ENCODE measurements around the gene ADIPOQ. TPM values are rescaled to one million over a fixed set of nuclear protein-coding genes. Genes with fewer than 3 reads are reported as not detected.
"Not testable (repeated sequence)": the region's sequence is repeated elsewhere in the genome, so short reads cannot be mapped to it uniquely, and the experiment has no call there.

Gene ADIPOQ
- total and polyA plus RNA-seq, 9 donors, result 1.1 to 6.0 TPM; not detected in 7

- no peaks in the 10 kb centered on the region for H3K4me1 ChIP-seq (ENCODE audit: insufficient read depth)
- intact Hi-C loops (cut with DNase I), result no loop called here
- H3K9me3 ChIP-seq, result no peaks in the 10 kb centered on the region
- no peak for DNase-seq
- WGBS, 3 donors, result 52 to 72% (median 62%) methylated on average over 5 of the region's 5 CpGs
- TF ChIP-seq EP300 (IDR thresholded peaks at IDR 0.05) (no peak), POLR2A (IDR thresholded peaks at IDR 0.05) (no peak), CTCF (IDR thresholded peaks at IDR 0.05) (no peak)
- no peaks in the 10 kb centered on the region for H3K36me3 ChIP-seq
- no peak overlapping the region for H3K27ac ChIP-seq
- H3K27me3 ChIP-seq, result no peaks in the 10 kb centered on the region
- no peak overlapping the region for H3K4me3 ChIP-seq
These were observed 28.1 kb downstream of the ADIPOQ start for GRCh38 chr3:186870421-186871201.

GRCh38 chr3:186871403-186871924, 29.0 kb downstream of the ADIPOQ start:
- Histone ChIP-seq H3K36me3 (no peaks in the 10 kb centered on the region), H3K27me3 (no peaks in the 10 kb centered on the region), H3K4me1 (ENCODE audit: insufficient read depth) (no peaks in the 10 kb centered on the region), H3K4me3 (no peak overlapping the region), H3K9me3 (no peaks in the 10 kb centered on the region), H3K27ac (no peak overlapping the region)
- no peak for DNase-seq
- intact Hi-C loops (cut with DNase I), result no loop called here
- 30 to 35% (median 34%) methylated on average over 2 of the region's 2 CpGs for WGBS, 3 donors
- no peak for TF ChIP-seq CTCF (IDR thresholded peaks at IDR 0.05)
- no peak for TF ChIP-seq POLR2A (IDR thresholded peaks at IDR 0.05)
- TF ChIP-seq EP300 (IDR thresholded peaks at IDR 0.05), result no peak

- H3K4me1 ChIP-seq (ENCODE audit: insufficient read depth); H3K4me3 ChIP-seq; DNase-seq; H3K9me3 ChIP-seq; H3K36me3 ChIP-seq; intact Hi-C loops (cut with DNase I); H3K27me3 ChIP-seq; H3K27ac ChIP-seq: not testable (repeated sequence)
- WGBS, 3 donors, result 80 to 94% methylated on average over 1 to 24 of the region's 30 CpGs; no CpG with 5 or more reads in 1 of the 3 donors
These were observed 31.3 kb downstream of the ADIPOQ start for GRCh38 chr3:186873796-186874195.

GRCh38 chr3:186874216-186874615, 31.7 kb downstream of the ADIPOQ start:
- H3K27me3 ChIP-seq; H3K4me3 ChIP-seq; H3K27ac ChIP-seq; H3K36me3 ChIP-seq; intact Hi-C loops (cut with DNase I); H3K9me3 ChIP-seq; H3K4me1 ChIP-seq (ENCODE audit: insufficient read depth); DNase-seq: not testable (repeated sequence)
- 93 to 100% (median 95%) methylated on average over 2 to 12 of the region's 24 CpGs for WGBS, 3 donors

- H3K4me1 ChIP-seq (ENCODE audit: insufficient read depth); H3K4me3 ChIP-seq; DNase-seq; H3K9me3 ChIP-seq; intact Hi-C loops (cut with DNase I); H3K27me3 ChIP-seq; H3K36me3 ChIP-seq; H3K27ac ChIP-seq: not testable (repeated sequence)
- WGBS, 3 donors, result 71 to 84% (median 79%) methylated on average over 1 to 3 of the region's 4 CpGs
These were observed 32.3 kb downstream of the ADIPOQ start for GRCh38 chr3:186874841-186875240.

GRCh38 chr3:186875708-186876107, 33.2 kb downstream of the ADIPOQ start:
- Histone ChIP-seq H3K27ac (no peak overlapping the region), H3K27me3 (no peaks in the 10 kb centered on the region), H3K4me1 (ENCODE audit: insufficient read depth) (no peaks in the 10 kb centered on the region), H3K36me3 (no peaks in the 10 kb centered on the region), H3K4me3 (no peak overlapping the region), H3K9me3 (no peaks in the 10 kb centered on the region)
- no peak for DNase-seq
- TF ChIP-seq POLR2A (IDR thresholded peaks at IDR 0.05) (no peak), EP300 (IDR thresholded peaks at IDR 0.05) (no peak), CTCF (IDR thresholded peaks at IDR 0.05) (no peak)
- intact Hi-C loops (cut with DNase I), result no loop called here
- WGBS, 3 donors, result 0 to 57% (median 40%) methylated on average over 1 of the region's 1 CpG
